ENCODE measurements around the gene SLC5A6. TPM values are rescaled to one million over a fixed set of nuclear protein-coding genes. Genes with fewer than 3 reads are reported as not detected.

Gene SLC5A6
- polyA plus RNA-seq, 3 donors, result 8.1 to 21.7 (median 10.2) TPM

DNA sequence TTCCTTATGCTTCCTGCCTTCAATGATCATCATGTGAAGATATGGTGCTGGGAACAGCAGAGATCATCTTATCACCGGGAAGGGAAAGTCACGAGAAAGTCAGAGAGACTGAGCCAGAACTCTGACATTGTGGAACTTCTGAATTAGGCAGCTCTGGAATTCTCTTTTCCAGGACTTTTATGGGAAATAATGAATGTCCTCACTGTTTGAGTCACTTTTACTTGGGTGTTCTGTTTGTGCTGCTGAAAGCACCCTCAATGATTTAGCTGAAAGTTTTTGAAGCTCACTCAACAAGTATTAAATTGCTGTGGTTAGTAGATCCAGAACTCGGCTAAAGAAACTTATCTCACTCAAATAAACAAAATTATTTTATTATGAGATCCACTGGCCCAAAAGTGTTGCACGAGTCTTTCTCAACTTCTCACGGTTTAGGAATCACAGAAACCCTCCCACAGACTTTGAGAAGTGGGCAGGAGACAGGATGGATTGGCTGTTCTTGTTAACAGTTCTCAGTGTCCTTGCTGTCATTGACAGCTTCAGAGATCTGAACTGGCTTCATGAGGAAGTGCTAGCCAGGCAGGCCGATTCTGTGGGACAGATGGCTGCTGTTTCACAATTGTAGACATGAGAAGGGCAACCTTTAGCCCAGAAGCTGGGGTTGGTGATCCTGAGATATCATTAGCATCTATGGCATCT, 26.6 kb downstream of the SLC5A6 start:
- Histone ChIP-seq H3K4me3 (replicated peaks in 1 of 3; ENCODE audit: low read depth in 2 of 3, low read length in 3 of 3) (no peak overlapping the region), H2AFZ (ENCODE audit: insufficient read depth, low read depth, low read length, poor library complexity, severe bottlenecking) (peak overlapping the region; percentile 51), H3K4me1 (ENCODE audit: control insufficient read depth in 1 of 2, insufficient read depth in 2 of 2, low read length in 2 of 2) (no peaks in the 10 kb centered on the region), H3K4me2 (replicated peaks; ENCODE audit: extremely low read depth, low read length, poor library complexity, severe bottlenecking) (no peak overlapping the region), H3K9me3 (replicated peaks in 1 of 2; ENCODE audit: control insufficient read depth in 1 of 2, insufficient read depth in 1 of 2, low read length in 2 of 2) (no peaks in the 10 kb centered on the region), H4K20me1 (ENCODE audit: insufficient read depth, low read length) (no peaks in the 10 kb centered on the region), H3K36me3 (replicated peaks in 1 of 2; ENCODE audit: control insufficient read depth in 1 of 2, insufficient read depth in 2 of 2, low read length in 2 of 2) (no peaks in the 10 kb centered on the region), H3K9ac (ENCODE audit: insufficient read depth, low read length, poor library complexity, severe bottlenecking) (no peak overlapping the region), H3K27me3 (ENCODE audit: control insufficient read depth in 2 of 2, insufficient read depth in 2 of 2, low read length in 2 of 2) (no peaks in the 10 kb centered on the region), H3K27ac (ENCODE audit: low read depth in 1 of 2, low read length in 2 of 2) (no peak overlapping the region), H3K79me2 (ENCODE audit: insufficient read depth, low read length) (no peaks in the 10 kb centered on the region)
- Mint-ChIP-seq H3K4me3 (no peak overlapping the region), H3K27ac (peak overlapping the region in 1 of 7 donors; percentile 38), H3K4me1 (peaks cover 2% of the 10 kb centered on the region), H3K9me3 (peaks cover 0 to 2% (median 0%) of the 10 kb centered on the region in 7 donors), H3K36me3 (no peaks in the 10 kb centered on the region), H3K27me3 (ENCODE audit: low read depth in 3 of 3) (peaks cover 3 to 10% (median 4%) of the 10 kb centered on the region in 3 donors)
- TF ChIP-seq, protein P1, sequence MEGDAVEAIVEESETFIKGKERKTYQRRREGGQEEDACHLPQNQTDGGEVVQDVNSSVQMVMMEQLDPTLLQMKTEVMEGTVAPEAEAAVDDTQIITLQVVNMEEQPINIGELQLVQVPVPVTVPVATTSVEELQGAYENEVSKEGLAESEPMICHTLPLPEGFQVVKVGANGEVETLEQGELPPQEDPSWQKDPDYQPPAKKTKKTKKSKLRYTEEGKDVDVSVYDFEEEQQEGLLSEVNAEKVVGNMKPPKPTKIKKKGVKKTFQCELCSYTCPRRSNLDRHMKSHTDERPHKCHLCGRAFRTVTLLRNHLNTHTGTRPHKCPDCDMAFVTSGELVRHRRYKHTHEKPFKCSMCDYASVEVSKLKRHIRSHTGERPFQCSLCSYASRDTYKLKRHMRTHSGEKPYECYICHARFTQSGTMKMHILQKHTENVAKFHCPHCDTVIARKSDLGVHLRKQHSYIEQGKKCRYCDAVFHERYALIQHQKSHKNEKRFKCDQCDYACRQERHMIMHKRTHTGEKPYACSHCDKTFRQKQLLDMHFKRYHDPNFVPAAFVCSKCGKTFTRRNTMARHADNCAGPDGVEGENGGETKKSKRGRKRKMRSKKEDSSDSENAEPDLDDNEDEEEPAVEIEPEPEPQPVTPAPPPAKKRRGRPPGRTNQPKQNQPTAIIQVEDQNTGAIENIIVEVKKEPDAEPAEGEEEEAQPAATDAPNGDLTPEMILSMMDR (IDR thresholded peaks at IDR 0.05), result no peak
- intact Hi-C loops (cut with micrococcal nuclease), result no loop called here
- 67% methylated on average over 3 of the region's 6 CpGs for WGBS (ENCODE audit: insufficient coverage)
- peak in 2 of 3 donors; percentile 10 to 18 for DNase-seq

DNA sequence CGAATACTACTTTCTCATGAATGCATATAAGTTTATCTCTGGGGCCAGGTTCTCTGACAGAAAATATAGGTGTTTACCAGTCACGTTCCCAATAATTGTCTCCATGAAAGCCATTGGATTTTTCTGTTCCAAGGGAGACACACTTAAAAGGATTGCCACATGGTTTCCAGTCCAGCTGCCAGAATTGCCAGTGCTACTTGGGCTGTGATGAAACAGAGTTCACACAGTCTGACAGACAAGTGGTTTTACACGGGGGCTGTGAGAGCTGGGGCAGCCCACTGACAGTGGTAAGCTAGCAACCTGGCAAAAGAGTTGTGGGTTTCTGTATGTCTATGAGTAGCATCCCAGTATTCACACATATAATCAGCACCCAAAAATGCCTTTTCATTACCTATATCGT, 28.0 kb downstream of the SLC5A6 start:
- intact Hi-C loops (cut with micrococcal nuclease), result no loop called here
- no peak overlapping the region for H3K27ac Mint-ChIP-seq
- H3K4me1 Mint-ChIP-seq, result peaks cover 2% of the 10 kb centered on the region
- TF ChIP-seq, protein P1 (IDR thresholded peaks at IDR 0.05), result no peak
- H3K9me3 Mint-ChIP-seq, result peaks cover 0 to 1% (median 0%) of the 10 kb centered on the region in 7 donors
- H3K9me3 ChIP-seq (replicated peaks in 1 of 2; ENCODE audit: control insufficient read depth in 1 of 2, insufficient read depth in 1 of 2, low read length in 2 of 2), result no peaks in the 10 kb centered on the region
- H2AFZ ChIP-seq (ENCODE audit: insufficient read depth, low read depth, low read length, poor library complexity, severe bottlenecking), result no peak overlapping the region
- H3K9ac ChIP-seq (ENCODE audit: insufficient read depth, low read length, poor library complexity, severe bottlenecking), result no peak overlapping the region
- peaks cover 3 to 10% (median 7%) of the 10 kb centered on the region in 3 donors for H3K27me3 Mint-ChIP-seq (ENCODE audit: low read depth in 3 of 3)
- no peak overlapping the region for H3K4me2 ChIP-seq (replicated peaks; ENCODE audit: extremely low read depth, low read length, poor library complexity, severe bottlenecking)
- no peaks in the 10 kb centered on the region for H4K20me1 ChIP-seq (ENCODE audit: insufficient read depth, low read length)
- no peaks in the 10 kb centered on the region for H3K79me2 ChIP-seq (ENCODE audit: insufficient read depth, low read length)
- H3K4me3 Mint-ChIP-seq, result no peak overlapping the region
- H3K4me1 ChIP-seq (ENCODE audit: control insufficient read depth in 1 of 2, insufficient read depth in 2 of 2, low read length in 2 of 2), result no peaks in the 10 kb centered on the region
- no peaks in the 10 kb centered on the region for H3K27me3 ChIP-seq (ENCODE audit: control insufficient read depth in 2 of 2, insufficient read depth in 2 of 2, low read length in 2 of 2)
- no peaks in the 10 kb centered on the region for H3K36me3 Mint-ChIP-seq
- no peak overlapping the region for H3K27ac ChIP-seq (ENCODE audit: low read depth in 1 of 2, low read length in 2 of 2)
- no peak for DNase-seq
- 100% methylated on average over 1 of the region's 4 CpGs for WGBS (ENCODE audit: insufficient coverage)
- H3K36me3 ChIP-seq (replicated peaks in 1 of 2; ENCODE audit: control insufficient read depth in 1 of 2, insufficient read depth in 2 of 2, low read length in 2 of 2), result no peaks in the 10 kb centered on the region
- H3K4me3 ChIP-seq (replicated peaks in 1 of 3; ENCODE audit: low read depth in 2 of 3, low read length in 3 of 3), result no peak overlapping the region

Measured in CD14-positive monocyte (primary cell).